Ramos (cell line): Measurements from ENCODE around the gene RPE.

Experiments
- in situ Hi-C: fragments of 300-500 bp; cut with MboI; formaldehyde crosslinking; loops from one replicate; pipeline ENCODE4 v1.14.3; 2022; ENCODE audit warnings: low sequenced_read_pairs; ENCODE audit not compliant: unreplicated experiment

Gene RPE

GRCh38 chr2:209998596-209998995, 3.8 kb upstream of the RPE start:
- in situ Hi-C loops: no loop called here

- in situ Hi-C loops: no loop called here
Measured at GRCh38 chr2:210000464-210001324, 1.7 kb upstream of the RPE start.

- in situ Hi-C loops: no loop called here
Measured at GRCh38 chr2:210003359-210003758, 921 bp downstream of the RPE start.

GRCh38 chr2:210004881-210005280, 2.4 kb downstream of the RPE start:
- in situ Hi-C loops: no loop called here

- in situ Hi-C loops: no loop called here
Measured at GRCh38 chr2:210007895-210008294, 5.5 kb downstream of the RPE start.

GRCh38 chr2:210009126-210009525, 6.7 kb downstream of the RPE start:
- in situ Hi-C loops: no loop called here

GRCh38 chr2:210009896-210010295, 7.5 kb downstream of the RPE start:
- in situ Hi-C loops: no loop called here

- in situ Hi-C loops: no loop called here
Measured at GRCh38 chr2:210020138-210020537, 17.7 kb downstream of the RPE start.

GRCh38 chr2:210022824-210023223, 20.4 kb downstream of the RPE start:
- in situ Hi-C loops: no loop called here

- in situ Hi-C loops: no loop called here
Measured at GRCh38 chr2:210027608-210028007, 25.2 kb downstream of the RPE start.

- in situ Hi-C loops: no loop called here
Measured at GRCh38 chr2:210028178-210028577, 25.7 kb downstream of the RPE start.

GRCh38 chr2:210034087-210034683, 31.7 kb downstream of the RPE start:
- in situ Hi-C loops: no loop called here

- in situ Hi-C loops: no loop called here
Measured at GRCh38 chr2:210035679-210036078, 33.2 kb downstream of the RPE start.

GRCh38 chr2:210038078-210038477, 35.6 kb downstream of the RPE start:
- in situ Hi-C loops: no loop called here

GRCh38 chr2:210046851-210047500, 44.5 kb downstream of the RPE start:
- in situ Hi-C loops: no loop called here

- in situ Hi-C loops: no loop called here
Measured at GRCh38 chr2:210049831-210050230, 47.4 kb downstream of the RPE start.

GRCh38 chr2:210050885-210051284, 48.4 kb downstream of the RPE start:
- in situ Hi-C loops: no loop called here

- in situ Hi-C loops: no loop called here
Measured at GRCh38 chr2:210054696-210055095, 52.3 kb downstream of the RPE start.

- in situ Hi-C loops: no loop called here
Measured at GRCh38 chr2:210055825-210056224, 53.4 kb downstream of the RPE start.

- in situ Hi-C loops: no loop called here
Measured at GRCh38 chr2:210063306-210063705, 60.9 kb downstream of the RPE start.
